Heart left ventricle (tissue), 16 donors: Measurements from ENCODE around the gene PTF1A. TPM values are rescaled to one million over a fixed set of nuclear protein-coding genes. Genes with fewer than 3 reads are reported as not detected.

Experiments
- ATAC-seq, 4 donors: fragments of 200-7000 bp; cut with Tn5 transposase; one replicate each; pipeline ENCODE4 v1.9.1; 2020 to 2022; ENCODE audit warnings: moderate library complexity in 4 of 4, mild to moderate bottlenecking in 3 of 4, moderate number of reproducible peaks in 1 of 4
- DNase-seq, 5 donors: peaks; one replicate each; pipeline ENCODE4 v3.0.0-alpha.2; 2020
- H3K27ac ChIP-seq, 12 donors: fragments of 200-600 bp; sonication (generic) in 4 of 12; one replicate each; pipeline versions ENCODE4 v1.5.0 to v1.8.0; 2016 to 2022; ENCODE audit warnings: mild to moderate bottlenecking in 2 of 12
- H3K27me3 ChIP-seq, 9 donors: fragments of 200-600 bp; sonication (generic) in 2 of 9; one replicate each; pipeline versions ENCODE4 v1.5.1 to v1.8.0; 2016 to 2022; ENCODE audit warnings: mild to moderate bottlenecking in 3 of 9
- H3K36me3 ChIP-seq, 9 donors: fragments of 200-600 bp; sonication (generic) in 2 of 9; one replicate each; pipeline versions ENCODE4 v1.5.0 to v1.8.0; 2018 to 2022; ENCODE audit warnings: mild to moderate bottlenecking in 2 of 9
- H3K4me1 ChIP-seq, 12 donors: fragments of 200-600 bp; sonication (generic) in 4 of 12; one replicate each; pipeline versions ENCODE4 v1.5.0 to v1.8.0; 2016 to 2022; ENCODE audit warnings: mild to moderate bottlenecking in 3 of 12
- H3K4me3 ChIP-seq, 12 donors: fragments of 200-600 bp; sonication (generic) in 4 of 12; one replicate each; pipeline versions ENCODE4 v1.5.0 to v1.8.0; 2017 to 2022; ENCODE audit warnings: mild to moderate bottlenecking in 9 of 12, moderate library complexity in 4 of 12
- H3K9me3 ChIP-seq, 12 donors: fragments of 200-600 bp; sonication (generic) in 4 of 12; one replicate each; pipeline versions ENCODE4 v1.5.0 to v1.8.0; 2016 to 2022; ENCODE audit warnings: mild to moderate bottlenecking in 1 of 12
- POLR2A ChIP-seq, 2 donors: fragments of 450-650 bp; IDR thresholded peaks; one replicate each; pipeline ENCODE4 v1.6.1; 2017; ENCODE audit warnings: antibody characterized with exemption in 2 of 2, mild to moderate bottlenecking in 2 of 2, moderate library complexity in 2 of 2
- WGBS, 4 donors: extraction: QIAGEN DNeasy Blood & Tissue Kit in 2 of 4; methylation state at CpG; one replicate each; pipeline versions ENCODE4 v1.1.5 to v1.1.7; 2013 to 2018; 5-methylcytosine and 5-hydroxymethylcytosine counted together
- intact Hi-C, 10 donors: fragments of 100-400 bp; cut with DNase I; formaldehyde crosslinking; loops; one replicate each; pipeline versions ENCODE4 v1.11.1 to v1.14.2; 2022
- polyA plus RNA-seq, 2 donors: library from polyadenylated mRNA; stranded (reverse); fragments of 200-250 nt; gene quantifications; one replicate each; pipeline ENCODE4 v1.2.3, GENCODE V29; 2013
- total RNA-seq, 9 donors: library from RNA; depleted of rRNA in 2 of 9; stranded (reverse); fragments of >200 nt in 2 of 9; fragmentation: NEBNext Ultra II Directional in 3 of 9; extraction: Animal tissue kit (Norgen Biotek cat#: 25700) in 3 of 9; gene quantifications; one replicate each; pipeline versions ENCODE4 v1.1.0 to v1.2.4, GENCODE V29; 2016 to 2023
- TF ChIP-seq, protein P1 (sequence below), 12 donors: fragments of 200-600 bp; sonication (generic) in 4 of 12; IDR thresholded peaks; one replicate each; pipeline versions ENCODE4 v1.5.0 to v1.8.0; 2018 to 2022; ENCODE audit warnings: antibody characterized with exemption in 12 of 12, mild to moderate bottlenecking in 5 of 12
- donor health status: ischemic (EF 13 %, LVEDD 7.1; RV severe dilation, severe dysfunction).
- donor health status: healthy with polysubstance abuse.
- donor health status: DM: no; HTN: yes; CAD: no.
- donor health status: DM: no; HTN: no; CAD: no.
- donor health status: ischemic (EF 25% LVEDD 6.9; RV normal size, moderate dysfunction).
- donor health status: ischemic (EF 25% LVEDD 5.7; RV mildly dilated, moderate dysfunction).
- donor health status: healthy.
- donor health status: DM: yes; HTN: yes; CAD: no.
- donor health status: ischemic (EF 35%, LVEDD 5.7; RV mildly dilated, moderate dysfunction).
- donor health status: nonischemic (EF 11% LVEDD 7.7; RV severe dilation, severe dysfunction).
- donor health status: DM: yes; HTN: yes; CAD: no.
- donor health status: PGD.
- donor health status: ischemic (EF 29% LVEDD 5.4; RV normal size, mild dysfunction).
- donor health status: nonischemic (EF 23%, LVEDD 6.1; RV moderate dilation, normal function).

PTF1A gene
- total and polyA plus RNA-seq, 11 donors: not detected

DNA sequence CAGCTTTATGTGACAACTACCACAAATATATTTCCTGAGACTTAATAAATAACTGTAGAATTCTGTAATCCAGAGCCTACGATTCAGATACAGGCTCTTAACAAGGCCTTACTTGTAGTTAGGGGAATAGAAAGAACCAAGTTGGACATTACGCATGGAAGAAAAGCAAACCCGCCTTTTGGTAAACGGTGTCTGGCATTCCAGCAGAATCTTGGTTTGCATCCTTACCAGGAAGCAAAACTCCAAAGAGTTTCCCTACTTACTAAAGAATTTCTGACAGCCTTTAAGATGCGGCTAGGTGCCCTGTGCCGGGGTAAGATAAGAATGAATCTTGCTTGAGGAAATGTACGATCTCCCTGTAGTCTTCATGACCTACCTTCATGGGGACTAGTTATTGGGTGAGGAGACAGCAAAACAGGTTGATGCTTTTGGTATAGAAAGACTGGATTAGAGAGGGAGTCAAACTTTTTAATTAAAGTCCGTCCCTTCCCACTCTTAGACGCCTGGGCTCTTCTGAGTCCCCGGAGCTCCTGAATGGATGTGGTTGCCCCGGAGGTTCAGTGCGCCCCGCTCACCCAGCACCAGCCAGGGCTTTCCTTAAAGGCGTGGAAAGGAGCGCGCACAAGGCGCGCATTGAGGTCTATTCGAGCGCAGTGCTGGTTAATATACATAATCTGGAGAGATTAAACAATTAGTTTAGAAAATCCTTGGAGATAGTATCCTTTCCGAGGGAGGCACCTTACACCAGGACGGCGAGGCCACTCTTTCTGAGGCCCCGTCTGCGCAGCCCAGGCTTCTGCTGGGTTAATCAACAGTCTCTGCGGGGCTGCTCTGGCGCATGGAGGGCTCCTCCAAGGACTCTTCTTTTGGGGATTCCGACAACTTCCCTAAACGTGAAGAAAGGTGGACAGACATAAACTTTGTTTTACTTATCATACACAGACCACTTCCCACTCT is 11.5 kb downstream of the PTF1A start:
- ATAC-seq (no peak), DNase-seq (no peak)
- H3K4me3 ChIP-seq: no peak overlapping the region
- no peaks in the 10 kb centered on the region for H3K9me3 ChIP-seq
- no peaks in the 10 kb centered on the region for H3K36me3 ChIP-seq
- WGBS, 4 donors: 6 to 22% (median 13%) methylated on average over 29 of the region's 29 CpGs
- TF ChIP-seq, protein P1, sequence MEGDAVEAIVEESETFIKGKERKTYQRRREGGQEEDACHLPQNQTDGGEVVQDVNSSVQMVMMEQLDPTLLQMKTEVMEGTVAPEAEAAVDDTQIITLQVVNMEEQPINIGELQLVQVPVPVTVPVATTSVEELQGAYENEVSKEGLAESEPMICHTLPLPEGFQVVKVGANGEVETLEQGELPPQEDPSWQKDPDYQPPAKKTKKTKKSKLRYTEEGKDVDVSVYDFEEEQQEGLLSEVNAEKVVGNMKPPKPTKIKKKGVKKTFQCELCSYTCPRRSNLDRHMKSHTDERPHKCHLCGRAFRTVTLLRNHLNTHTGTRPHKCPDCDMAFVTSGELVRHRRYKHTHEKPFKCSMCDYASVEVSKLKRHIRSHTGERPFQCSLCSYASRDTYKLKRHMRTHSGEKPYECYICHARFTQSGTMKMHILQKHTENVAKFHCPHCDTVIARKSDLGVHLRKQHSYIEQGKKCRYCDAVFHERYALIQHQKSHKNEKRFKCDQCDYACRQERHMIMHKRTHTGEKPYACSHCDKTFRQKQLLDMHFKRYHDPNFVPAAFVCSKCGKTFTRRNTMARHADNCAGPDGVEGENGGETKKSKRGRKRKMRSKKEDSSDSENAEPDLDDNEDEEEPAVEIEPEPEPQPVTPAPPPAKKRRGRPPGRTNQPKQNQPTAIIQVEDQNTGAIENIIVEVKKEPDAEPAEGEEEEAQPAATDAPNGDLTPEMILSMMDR (IDR thresholded peaks at IDR 0.05): no peak
- no peak for TF ChIP-seq POLR2A (IDR thresholded peaks at IDR 0.05)
- intact Hi-C loops: no loop called here
- peaks cover 0 to 8% (median 0%) of the 10 kb centered on the region in 12 donors for H3K4me1 ChIP-seq
- H3K27ac ChIP-seq: no peak overlapping the region
- peaks cover 7 to 86% (median 59%) of the 10 kb centered on the region in 9 donors for H3K27me3 ChIP-seq

DNA sequence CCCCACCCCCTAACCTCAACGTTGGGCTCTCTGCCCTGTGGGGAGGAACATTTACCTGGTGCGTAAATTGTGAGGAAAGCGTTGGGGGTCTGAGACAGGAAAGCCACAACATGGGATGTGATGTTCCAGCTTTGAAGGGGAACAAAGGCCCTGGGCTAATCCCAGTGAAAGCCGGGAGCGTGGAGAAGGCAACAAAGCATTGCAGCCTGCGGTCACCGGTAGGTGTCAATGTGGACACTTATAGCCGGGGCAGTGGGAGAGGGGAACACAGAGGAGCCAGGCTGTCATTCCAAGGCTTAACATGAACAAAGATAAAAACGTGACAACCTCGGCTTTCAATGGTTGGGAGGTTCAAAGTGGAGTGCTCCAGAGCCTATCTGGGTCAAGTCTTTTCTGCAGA is 12.7 kb downstream of the PTF1A start:
- intact Hi-C loops: no loop called here
- peaks cover 0 to 79% (median 48%) of the 10 kb centered on the region in 9 donors for H3K27me3 ChIP-seq
- no peak for TF ChIP-seq POLR2A (IDR thresholded peaks at IDR 0.05)
- TF ChIP-seq, protein P1 (IDR thresholded peaks at IDR 0.05): no peak
- H3K9me3 ChIP-seq: no peaks in the 10 kb centered on the region
- no peaks in the 10 kb centered on the region for H3K4me1 ChIP-seq
- 4 to 7% (median 5%) methylated on average over 10 of the region's 10 CpGs for WGBS, 4 donors
- no peak overlapping the region for H3K27ac ChIP-seq
- no peak for DNase-seq
- ATAC-seq: no peak
- no peak overlapping the region for H3K4me3 ChIP-seq
- H3K36me3 ChIP-seq: no peaks in the 10 kb centered on the region

DNA sequence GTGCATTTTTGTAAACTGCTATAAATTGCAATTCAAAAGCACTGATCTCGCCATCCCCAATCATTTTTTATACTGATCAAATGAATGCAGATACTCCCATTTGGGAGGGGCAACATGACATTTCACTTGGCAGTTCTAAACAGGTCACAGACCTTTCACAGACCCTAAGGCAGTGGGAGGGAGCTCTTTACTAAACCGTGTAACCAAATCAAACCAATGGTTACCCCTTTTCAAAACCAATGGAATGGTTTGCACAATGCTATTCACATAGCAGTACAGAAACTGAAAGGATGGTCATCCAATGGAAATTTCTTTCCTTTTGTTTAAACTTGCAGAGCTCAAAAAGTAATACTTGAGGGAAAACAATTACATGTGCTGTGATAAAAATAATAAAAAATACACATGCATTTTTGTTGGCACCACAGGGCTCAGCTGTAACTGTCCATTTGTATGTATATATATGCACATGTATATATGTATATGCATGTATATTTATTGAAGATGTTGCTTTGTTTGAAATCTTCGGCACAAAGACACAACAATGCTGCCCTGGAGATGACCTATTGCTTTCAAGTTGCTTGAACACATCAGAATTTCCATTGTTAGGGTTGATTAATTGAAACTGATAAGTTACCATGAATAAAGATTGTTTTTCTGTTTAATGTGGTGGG is 14.0 kb downstream of the PTF1A start:
- no peak overlapping the region for H3K4me3 ChIP-seq
- no peaks in the 10 kb centered on the region for H3K36me3 ChIP-seq
- TF ChIP-seq, protein P1 (IDR thresholded peaks at IDR 0.05): no peak
- no peak for TF ChIP-seq POLR2A (IDR thresholded peaks at IDR 0.05)
- ATAC-seq (no peak), DNase-seq (no peak)
- WGBS, 4 donors: 35 to 47% (median 40%) methylated on average over 3 of the region's 3 CpGs
- H3K27me3 ChIP-seq: peaks cover 0 to 71% (median 40%) of the 10 kb centered on the region in 9 donors
- intact Hi-C loops: no loop called here
- no peaks in the 10 kb centered on the region for H3K4me1 ChIP-seq
- H3K9me3 ChIP-seq: no peaks in the 10 kb centered on the region
- H3K27ac ChIP-seq: no peak overlapping the region

DNA sequence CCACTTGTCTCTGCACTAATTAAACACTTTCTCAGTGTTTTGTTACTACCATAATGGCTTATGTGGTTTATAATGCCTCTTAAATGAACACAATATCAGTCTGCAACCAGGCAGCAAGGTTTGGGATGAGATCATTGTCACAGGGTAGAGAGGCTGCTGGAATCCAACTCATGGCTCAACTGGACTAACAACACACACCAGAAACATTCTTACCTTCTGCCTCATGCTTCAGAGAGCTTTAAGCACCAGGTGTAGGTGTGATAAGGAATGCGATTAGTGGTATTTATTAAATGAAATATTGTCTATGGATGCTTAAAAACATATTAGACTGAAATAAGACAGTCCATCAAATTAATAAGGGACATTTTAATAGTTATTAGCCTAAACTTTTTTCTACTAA is 25.4 kb downstream of the PTF1A start:
- no peaks in the 10 kb centered on the region for H3K36me3 ChIP-seq
- WGBS, 4 donors: 84 to 93% (median 88%) methylated on average over 1 of the region's 1 CpG
- ATAC-seq (no peak), DNase-seq (no peak)
- H3K4me1 ChIP-seq: no peaks in the 10 kb centered on the region
- intact Hi-C loops: no loop called here
- H3K9me3 ChIP-seq: no peaks in the 10 kb centered on the region
- H3K27ac ChIP-seq: no peak overlapping the region
- peaks cover 0 to 19% (median 0%) of the 10 kb centered on the region in 9 donors for H3K27me3 ChIP-seq
- no peak overlapping the region for H3K4me3 ChIP-seq
- no peak for TF ChIP-seq POLR2A (IDR thresholded peaks at IDR 0.05)
- TF ChIP-seq, protein P1 (IDR thresholded peaks at IDR 0.05): no peak
